SW 1271 (cell line): ENCODE data around the gene GGCX.
A peak's percentile ranks its signal among the peaks of the same experiment; 100 is the strongest.
"Not testable (repeated sequence)": the region's sequence is repeated elsewhere in the genome, so short reads cannot be mapped to it uniquely, and the experiment has no call there.

Experiments
- DNase-seq, 2 experiments: peaks; one replicate each; lab custom pipeline; 2025; lab: John Stamatoyannopoulos, UW

The GGCX gene

DNA sequence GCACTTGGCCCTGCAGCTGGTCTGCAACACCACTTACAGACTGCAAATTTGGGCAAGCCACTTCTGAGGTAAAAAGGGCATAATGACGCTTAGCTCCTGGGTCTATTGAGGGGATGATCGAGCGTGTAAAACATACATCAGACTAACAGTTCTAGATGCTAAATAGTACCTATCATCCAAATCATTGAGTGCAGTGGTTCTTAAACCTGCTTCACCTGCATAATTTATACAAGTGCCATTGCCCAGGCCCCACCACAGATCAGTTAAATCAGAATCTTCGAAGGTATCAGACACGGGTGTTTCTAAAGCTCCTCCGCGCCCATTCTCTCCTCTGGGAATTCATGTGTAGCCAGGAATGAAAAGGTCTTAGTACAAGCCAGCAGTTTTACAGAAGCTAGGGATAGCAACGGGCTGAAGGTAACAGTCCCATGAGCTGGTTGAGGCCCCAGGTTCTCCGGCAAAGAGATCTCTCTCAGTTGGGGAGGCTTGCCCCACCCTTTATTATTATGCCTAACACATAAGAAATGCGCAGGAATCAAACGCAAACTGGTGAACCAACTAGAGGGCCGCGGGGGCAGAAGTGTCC lies 33.5 kb upstream of the GGCX start:
- DNase-seq: no peak

- no peak for DNase-seq
Measured at GRCh38 chr2:85593023-85593422, 31.7 kb upstream of the GGCX start.

DNA sequence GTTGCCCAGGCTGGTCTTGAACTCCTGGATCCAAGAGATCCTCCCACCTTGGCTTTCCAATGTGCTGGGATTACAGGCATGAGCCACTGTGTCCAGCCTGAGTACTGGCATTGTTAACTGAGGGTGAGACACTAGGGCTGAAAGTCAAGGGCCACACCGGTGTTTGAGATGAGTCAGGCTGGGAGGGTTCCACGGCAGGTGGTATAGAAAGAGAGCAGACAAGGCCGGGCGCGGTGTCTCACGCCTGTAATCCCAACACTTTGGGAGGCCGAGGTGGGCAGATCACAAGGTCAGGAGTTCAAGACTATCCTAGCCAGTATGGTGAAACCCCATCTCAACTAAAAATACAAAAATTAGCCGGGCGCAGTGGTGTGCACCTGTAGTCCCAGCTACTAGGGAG lies 31.0 kb upstream of the GGCX start:
- DNase-seq: not testable (repeated sequence)

GRCh38 chr2:85591563-85591962 lies 30.3 kb upstream of the GGCX start:
- DNase-seq: no peak

- no peak for DNase-seq
Measured at GRCh38 chr2:85590950-85591349, 29.7 kb upstream of the GGCX start.

GRCh38 chr2:85589982-85590791 lies 28.9 kb upstream of the GGCX start:
- DNase-seq: no peak

GRCh38 chr2:85589181-85589580 lies 27.9 kb upstream of the GGCX start:
- DNase-seq: no peak

DNA sequence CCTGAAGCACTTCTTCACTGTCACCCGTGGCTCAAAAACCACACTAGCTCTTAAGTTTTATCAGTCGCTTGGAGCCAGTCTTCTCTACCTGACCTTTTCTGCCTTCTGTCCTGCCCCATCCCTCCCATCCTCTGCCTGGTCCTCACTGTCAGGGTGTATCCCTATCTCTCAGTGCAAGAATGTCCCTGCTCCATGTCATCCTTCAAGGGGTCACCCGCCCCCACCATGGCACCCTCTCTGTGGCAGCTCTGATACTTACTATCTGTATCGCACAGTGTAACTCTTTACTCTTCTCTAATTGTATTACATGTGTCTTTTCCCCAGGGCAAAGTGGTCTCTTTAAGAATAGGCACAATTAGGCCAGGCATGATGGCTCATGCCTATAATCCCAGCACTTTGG lies 27.4 kb upstream of the GGCX start:
- no peak for DNase-seq

DNA sequence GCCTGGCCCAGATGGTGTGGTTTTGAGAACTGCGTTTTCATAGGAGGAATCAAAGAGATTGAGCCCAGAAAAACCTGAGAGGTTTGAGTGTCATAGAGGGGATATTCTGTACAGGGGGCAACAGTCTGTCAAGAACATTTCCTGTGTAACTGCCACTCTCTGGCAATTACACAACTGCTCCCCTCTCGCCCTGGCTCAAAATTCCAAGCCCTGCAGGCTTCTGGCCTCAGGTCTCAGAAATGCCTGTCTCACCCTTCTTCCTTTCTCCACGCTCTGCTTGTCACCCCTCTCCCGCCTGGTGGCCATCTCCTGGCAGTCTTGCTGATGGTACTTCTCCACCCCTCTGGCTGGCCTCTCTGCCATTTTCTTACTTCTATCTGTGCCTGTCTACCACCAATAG lies 26.9 kb upstream of the GGCX start:
- no peak for DNase-seq

DNA sequence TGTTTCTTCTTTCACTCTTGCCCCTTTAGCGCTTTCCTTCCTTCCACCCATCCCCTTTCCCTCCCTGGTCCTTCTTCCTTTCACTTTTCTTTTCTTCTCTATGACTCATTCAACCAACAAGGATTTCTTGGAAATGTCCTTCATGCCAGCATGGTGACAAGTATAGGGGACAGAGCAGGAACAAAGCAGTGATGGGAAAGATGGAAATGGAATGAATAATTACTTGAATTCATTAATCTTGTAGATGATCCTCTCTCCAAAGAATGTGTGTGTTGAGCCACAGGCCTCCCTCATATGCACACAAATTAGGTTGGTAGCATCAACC lies 24.4 kb upstream of the GGCX start:
- peak in 1 of 2 experiments; percentile 33 for DNase-seq

GRCh38 chr2:85584857-85585780 lies 23.8 kb upstream of the GGCX start:
- peak; percentile 31 to 70 for DNase-seq

- no peak for DNase-seq
Measured at GRCh38 chr2:85584354-85584856, 23.1 kb upstream of the GGCX start, which contains the start of gene VAMP5. Gene VAMP5 (plus strand): TSS chr2:85584431. CDS start chr2:85584491, 60 bp downstream.

DNA sequence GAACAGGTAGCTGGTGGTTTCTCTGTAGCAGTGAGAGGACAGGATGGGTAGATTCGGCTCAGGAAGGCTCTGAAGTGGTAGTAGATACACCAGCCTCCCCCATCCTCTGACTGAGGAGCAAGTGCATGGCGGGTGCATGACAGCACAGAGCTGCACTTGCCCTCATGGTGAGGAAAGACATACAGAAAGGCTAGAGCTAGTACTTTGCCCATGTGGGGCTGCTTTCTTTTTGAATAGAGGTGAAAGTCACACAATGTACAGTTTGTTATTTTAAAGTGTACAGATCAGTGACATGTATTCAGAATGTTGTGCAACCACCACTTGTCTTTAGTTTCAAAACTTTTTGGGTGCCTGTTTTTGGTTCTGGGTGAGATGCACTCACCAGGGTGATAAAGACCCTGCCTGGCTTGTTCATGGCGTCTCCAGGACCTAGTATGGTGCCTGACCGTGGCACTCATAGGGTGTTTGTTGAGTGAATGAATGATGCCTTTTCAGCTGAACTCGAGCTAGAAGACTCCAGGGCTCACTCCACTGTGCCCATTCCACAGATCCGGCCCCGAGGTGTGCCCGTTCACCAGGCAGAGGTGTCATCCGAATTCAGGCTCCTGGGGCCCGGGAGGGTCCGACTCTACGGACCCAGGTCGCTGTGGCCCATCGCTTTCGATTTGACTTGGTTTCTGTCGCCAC lies 22.5 kb upstream of the GGCX start:
- no peak for DNase-seq

- no peak for DNase-seq
Measured at GRCh38 chr2:85582492-85582891, 21.2 kb upstream of the GGCX start.

DNA sequence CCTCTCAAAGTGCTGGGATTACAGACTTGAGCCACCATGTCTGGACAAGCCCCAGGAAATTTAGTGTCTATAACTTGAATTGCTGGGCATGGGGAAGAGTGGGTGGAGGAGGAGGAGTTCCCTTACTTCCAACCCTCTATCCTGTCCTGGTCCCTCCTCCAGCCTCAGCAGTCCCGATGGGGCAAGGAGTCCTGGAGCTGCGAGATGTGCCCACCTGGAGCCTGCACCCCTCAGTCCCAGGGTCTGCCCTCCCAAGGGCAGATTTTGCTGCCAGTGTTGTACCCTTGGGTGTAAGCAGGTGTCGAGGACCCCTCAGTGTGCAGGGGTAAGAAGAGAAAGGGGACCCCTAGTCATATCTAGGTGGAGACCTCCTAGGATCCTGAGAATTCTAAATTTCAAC lies 18.9 kb upstream of the GGCX start:
- DNase-seq: no peak

DNA sequence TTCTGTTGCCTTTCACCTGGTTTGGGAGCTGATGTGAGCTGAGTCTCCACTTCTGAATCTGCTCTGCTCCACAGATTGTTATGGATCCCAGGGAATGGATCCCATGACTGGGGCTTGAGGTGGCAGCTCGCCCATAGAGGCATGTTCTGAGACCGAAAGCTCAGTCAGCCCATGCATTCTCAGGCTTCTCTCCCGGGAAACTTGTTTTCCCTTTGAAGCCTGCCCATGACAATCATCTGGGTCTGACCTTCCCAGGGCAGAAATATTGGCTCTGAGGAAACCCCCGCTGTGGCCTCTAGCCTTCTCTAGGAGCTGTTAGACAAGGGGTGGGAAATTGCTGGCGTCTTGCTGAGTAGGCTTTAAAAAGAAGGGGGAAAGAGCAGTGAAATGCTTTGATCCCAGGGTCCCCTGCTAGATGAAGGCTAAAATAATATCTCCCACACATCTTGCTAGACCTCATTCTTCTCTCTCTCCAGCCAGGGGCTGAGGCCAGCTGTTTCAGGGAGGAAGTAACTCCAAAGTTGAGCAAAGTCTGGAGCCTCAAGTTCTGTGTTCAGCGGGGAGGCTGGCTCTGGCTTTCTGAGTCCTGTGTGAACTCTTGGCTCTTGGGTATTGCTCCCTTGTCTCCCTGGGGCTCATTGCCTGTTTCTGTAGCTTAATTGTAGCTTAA lies 18.1 kb upstream of the GGCX start:
- DNase-seq: no peak

DNA sequence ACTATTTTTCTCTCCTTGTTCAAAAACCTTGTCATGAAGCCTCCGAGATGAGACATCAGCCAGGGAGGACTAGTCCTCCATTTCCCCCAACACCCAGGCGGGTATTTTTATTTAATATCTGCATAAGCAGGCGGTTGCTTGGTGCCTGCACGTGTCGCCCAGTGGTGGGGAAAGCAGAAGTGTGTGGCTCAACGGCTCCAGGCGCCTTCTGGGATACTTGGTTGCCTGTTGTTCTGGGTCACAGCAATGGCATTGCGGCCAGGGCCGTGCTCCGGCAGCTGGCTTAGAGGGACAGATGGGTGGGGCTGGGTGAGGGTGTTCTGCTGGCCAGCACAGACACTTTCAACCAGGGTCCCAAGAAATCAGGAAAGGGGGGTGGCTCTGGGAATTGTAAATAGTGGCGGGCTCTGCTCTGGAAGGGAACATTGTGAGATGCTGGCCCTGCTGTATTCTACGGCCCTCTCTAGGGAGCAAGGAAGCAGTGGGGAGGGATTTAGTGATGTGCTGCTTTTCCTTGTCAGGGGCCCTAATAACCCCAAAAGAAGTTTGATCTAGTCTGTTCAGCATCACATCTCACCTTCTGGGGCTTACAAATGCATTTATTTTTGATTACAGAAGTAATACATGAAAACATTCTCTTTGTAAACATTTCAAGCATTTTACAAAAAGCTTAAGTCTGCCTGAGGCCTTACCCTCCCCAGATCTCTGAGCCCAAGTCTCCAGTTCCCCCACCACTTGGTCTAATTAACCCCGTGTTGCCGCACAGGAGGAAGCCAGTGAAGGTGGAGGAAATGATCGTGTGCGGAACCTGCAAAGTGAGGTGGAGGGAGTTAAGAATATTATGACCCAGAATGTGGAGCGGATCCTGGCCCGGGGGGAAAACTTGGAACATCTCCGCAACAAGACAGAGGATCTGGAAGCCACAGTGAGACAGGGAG lies 17.2 kb upstream of the GGCX start:
- no peak for DNase-seq

DNA sequence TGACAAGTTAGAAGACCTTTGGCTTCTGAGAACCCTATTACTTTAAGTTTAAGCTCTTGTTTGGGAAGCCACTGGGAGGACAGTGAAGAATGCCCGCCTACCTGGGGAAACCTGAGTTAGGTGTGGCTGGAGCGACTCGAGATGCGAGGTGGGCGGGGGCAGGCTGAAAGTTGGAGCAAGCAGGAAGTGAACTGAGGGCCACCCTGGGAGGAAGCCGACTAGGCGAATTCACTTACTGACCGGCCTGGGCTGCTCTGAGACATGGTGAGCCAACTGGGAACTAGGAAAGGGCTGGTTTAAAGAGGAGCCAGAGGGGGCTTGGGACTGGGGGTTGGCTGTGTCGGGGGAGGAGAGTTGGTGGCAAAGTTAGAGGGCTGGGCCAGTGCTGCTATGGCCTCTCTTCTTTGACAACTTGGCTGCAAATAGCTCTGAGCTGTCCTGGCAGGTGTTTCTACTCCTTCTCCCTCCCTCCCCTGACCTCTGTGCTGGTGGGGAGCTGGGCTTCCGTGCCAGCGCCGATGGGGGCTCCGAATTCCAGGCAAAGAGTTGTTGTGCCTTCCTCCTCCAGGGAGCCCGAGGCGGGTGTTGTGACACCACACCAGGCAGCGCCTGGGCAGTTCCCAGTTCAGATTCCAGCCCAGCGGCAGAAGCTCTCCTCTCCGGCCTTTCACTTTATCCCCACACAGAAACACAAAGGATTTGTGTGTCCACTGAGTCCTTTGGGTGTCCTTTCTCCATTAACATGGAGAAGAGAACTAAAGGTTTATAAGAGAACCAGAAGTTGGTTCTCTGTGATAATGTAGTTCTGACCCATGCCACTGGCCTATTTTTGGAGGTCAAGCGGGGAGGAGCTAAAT lies 16.3 kb upstream of the GGCX start, which contains the start of gene VAMP8:
Gene VAMP8 (plus strand): TSS at position 201 of the 857 bp plus-strand sequence. CDS start 61 bp downstream, at position 262.
- DNase-seq: no peak

DNA sequence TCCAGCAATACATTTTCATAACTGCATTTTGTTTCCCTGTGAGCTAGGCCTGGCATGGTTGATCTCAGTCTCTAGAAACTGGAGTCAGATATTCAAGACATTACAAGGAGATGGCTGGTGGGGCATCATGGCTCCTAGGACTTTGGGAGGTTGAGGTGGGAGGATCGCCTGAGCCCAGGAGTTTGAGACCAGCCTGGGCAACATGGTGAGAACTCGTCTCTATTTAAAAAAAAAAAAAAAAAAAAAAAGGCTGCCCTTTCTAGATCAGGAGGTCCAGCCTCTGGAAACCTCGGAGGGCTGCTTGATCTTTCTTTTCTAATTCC lies 15.7 kb upstream of the GGCX start:
- DNase-seq: no peak
